HEK293 (cell line): ENCODE measurements around the gene QDPR.

Experiments used
- CTCF ChIA-PET: fragments of 350-600 bp; formaldehyde crosslinking; extraction: SDS; loops from one replicate; lab custom pipeline; 2021; ENCODE audit warnings: antibody characterized with exemption; lab: Yijun Ruan, JAX
- POLR2A ChIA-PET: fragments of 300-600 bp; formaldehyde crosslinking; extraction: SDS; loops from one replicate; lab custom pipeline; 2020; ENCODE audit warnings: antibody characterized with exemption, inconsistent platforms; lab: Yijun Ruan, JAX
- H3K27ac ChIP-seq: fragments of 200-500 bp; sonication (Bioruptor generic); 2 replicates; pipeline ENCODE4 v1.5.1; 2014; ENCODE audit warnings: low read depth, low read length, control low read depth, inconsistent platforms; ENCODE audit errors: extremely low read depth
- H3K36me3 ChIP-seq, 2 experiments: fragments of 200-500 bp in 1 of 2; sonication (Bioruptor generic) in 1 of 2; 1 replicate in 1 of 2; 2 replicates in 1 of 2; pipeline ENCODE4 v1.5.1; 2014 to 2017; ENCODE audit warnings: inconsistent platforms in 2 of 2, low read length in 2 of 2; ENCODE audit not compliant: control insufficient read depth in 2 of 2, insufficient read depth in 1 of 2
- H3K4me1 ChIP-seq: fragments of 200-500 bp; sonication (Bioruptor generic); 2 replicates; pipeline ENCODE4 v1.5.1; 2014; ENCODE audit warnings: mild to moderate bottlenecking, low read length, inconsistent platforms; ENCODE audit not compliant: control insufficient read depth, insufficient read depth
- H3K4me3 ChIP-seq: 2 replicates; pipeline ENCODE4 v1.5.1; 2011; ENCODE audit warnings: low read depth, mild to moderate bottlenecking, control low read depth, low read length, moderate library complexity
- H3K9me3 ChIP-seq: fragments of 200-500 bp; sonication (Bioruptor generic); 2 replicates; pipeline ENCODE4 v1.5.1; 2014; ENCODE audit warnings: low read depth, low read length, inconsistent platforms; ENCODE audit not compliant: control insufficient read depth, insufficient read depth
- INSM2 ChIP-seq: fragments of 450-650 bp; formaldehyde crosslinking; IDR thresholded peaks from 2 replicates; pipeline ENCODE4 v1.5.1; 2016; ENCODE audit warnings: missing biosample characterization, missing genetic modification characterization
- OVOL3 ChIP-seq: fragments of 450-650 bp; formaldehyde crosslinking; IDR thresholded peaks from 2 replicates; pipeline ENCODE4 v1.5.1; 2016; ENCODE audit warnings: missing biosample characterization, missing genetic modification characterization
- SP7 ChIP-seq: fragments of 450-650 bp; formaldehyde crosslinking; IDR thresholded peaks from 2 replicates; pipeline ENCODE4 v1.5.1; 2016; ENCODE audit warnings: missing biosample characterization, missing genetic modification characterization
- YY2 ChIP-seq: fragments of 450-650 bp; formaldehyde crosslinking; IDR thresholded peaks from 2 replicates; pipeline ENCODE4 v1.5.1; 2016; ENCODE audit warnings: missing biosample characterization, missing genetic modification characterization
- ZBTB20 ChIP-seq: fragments of 450-650 bp; formaldehyde crosslinking; IDR thresholded peaks from 2 replicates; pipeline ENCODE4 v1.5.1; 2016; ENCODE audit warnings: missing biosample characterization, missing genetic modification characterization
- ZNF133 ChIP-seq: fragments of 450-650 bp; formaldehyde crosslinking; IDR thresholded peaks from 2 replicates; pipeline ENCODE4 v1.5.1; 2016; ENCODE audit warnings: missing biosample characterization, missing genetic modification characterization
- ZNF175 ChIP-seq: fragments of 450-650 bp; formaldehyde crosslinking; IDR thresholded peaks from 2 replicates; pipeline ENCODE4 v1.5.1; 2016; ENCODE audit warnings: missing biosample characterization, missing genetic modification characterization
- ZNF202 ChIP-seq: fragments of 450-650 bp; formaldehyde crosslinking; IDR thresholded peaks from 2 replicates; pipeline ENCODE4 v1.5.1; 2016; ENCODE audit warnings: missing biosample characterization, missing genetic modification characterization, borderline replicate concordance
- ZNF214 ChIP-seq: fragments of 450-650 bp; formaldehyde crosslinking; IDR thresholded peaks from 2 replicates; pipeline ENCODE4 v1.5.1; 2017; ENCODE audit warnings: missing biosample characterization, mild to moderate bottlenecking, missing genetic modification characterization, borderline replicate concordance
- ZNF221 ChIP-seq: fragments of 450-650 bp; formaldehyde crosslinking; IDR thresholded peaks from 2 replicates; pipeline ENCODE4 v1.5.1; 2017; ENCODE audit warnings: missing biosample characterization, missing genetic modification characterization, borderline replicate concordance
- ZNF248 ChIP-seq: fragments of 450-650 bp; formaldehyde crosslinking; IDR thresholded peaks from 2 replicates; pipeline ENCODE4 v1.5.1; 2017; ENCODE audit warnings: missing biosample characterization, missing genetic modification characterization
- ZNF391 ChIP-seq: fragments of 450-650 bp; formaldehyde crosslinking; IDR thresholded peaks from 2 replicates; pipeline ENCODE4 v1.5.1; 2016; ENCODE audit warnings: low read depth, missing biosample characterization, missing genetic modification characterization, borderline replicate concordance
- ZNF416 ChIP-seq: fragments of 450-650 bp; formaldehyde crosslinking; IDR thresholded peaks from 2 replicates; pipeline ENCODE4 v1.5.1; 2016; ENCODE audit warnings: missing biosample characterization, missing genetic modification characterization
- ZNF530 ChIP-seq: fragments of 450-650 bp; formaldehyde crosslinking; IDR thresholded peaks from 2 replicates; pipeline ENCODE4 v1.5.1; 2016; ENCODE audit warnings: low read depth, missing biosample characterization, missing genetic modification characterization
- ZNF629 ChIP-seq: fragments of 450-650 bp; formaldehyde crosslinking; IDR thresholded peaks from 2 replicates; pipeline ENCODE4 v1.5.1; 2017; ENCODE audit warnings: missing biosample characterization, missing genetic modification characterization
- TF ChIP-seq, protein P1 (sequence below): fragments of 450-650 bp; formaldehyde crosslinking; IDR thresholded peaks from 2 replicates; pipeline ENCODE4 v1.5.1; 2016; ENCODE audit warnings: missing biosample characterization, missing genetic modification characterization
- TF ChIP-seq, protein P2 (sequence below): fragments of 450-650 bp; formaldehyde crosslinking; IDR thresholded peaks from 2 replicates; pipeline ENCODE4 v1.5.1; 2016; ENCODE audit warnings: missing biosample characterization, missing genetic modification characterization
- TF ChIP-seq, protein P3 (sequence below): fragments of 450-650 bp; formaldehyde crosslinking; IDR thresholded peaks from 2 replicates; pipeline ENCODE4 v1.5.1; 2016; ENCODE audit warnings: missing biosample characterization, missing genetic modification characterization
- TF ChIP-seq, protein P4 (sequence below): fragments of 450-650 bp; formaldehyde crosslinking; conservative IDR thresholded peaks from 2 replicates; pipeline ENCODE4 v1.5.1; 2016; ENCODE audit warnings: low read depth, missing biosample characterization, missing genetic modification characterization

QDPR gene

DNA sequence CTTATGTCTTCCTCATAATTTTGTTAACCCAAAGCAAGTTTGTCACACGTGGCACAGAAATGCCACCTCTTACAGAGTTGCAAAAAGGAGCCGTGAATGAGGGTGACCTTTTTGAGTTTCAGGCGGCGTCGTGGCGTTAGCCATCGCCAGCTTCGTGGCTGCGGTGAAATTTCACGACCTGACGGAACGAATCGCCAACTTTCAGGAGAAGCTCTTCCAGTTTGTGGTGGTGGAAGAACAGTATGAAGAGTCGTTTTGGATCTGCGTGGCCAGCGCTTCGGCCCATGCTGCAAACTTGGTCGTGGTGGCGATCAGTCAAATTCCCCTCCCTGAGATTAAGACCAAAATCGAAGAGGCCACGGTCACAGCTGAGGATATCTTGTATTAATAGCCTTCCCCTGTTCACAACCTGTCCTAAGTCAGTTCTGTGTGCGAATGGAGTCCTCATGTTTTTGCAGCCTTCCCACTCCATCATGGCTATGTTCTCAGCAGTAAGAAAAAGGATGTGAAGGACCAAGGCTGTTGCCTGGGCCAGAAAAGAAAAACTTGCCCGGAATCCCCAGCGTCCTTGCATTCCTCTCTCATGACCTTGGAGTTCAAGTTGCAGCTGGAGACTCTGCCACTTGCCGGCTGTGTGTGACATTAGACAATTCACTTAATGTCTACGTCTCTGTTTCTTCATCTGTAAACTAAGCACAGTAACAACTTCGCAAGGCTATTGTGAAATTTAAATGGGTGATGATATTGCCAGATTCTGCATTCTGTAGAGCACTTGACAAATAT, 15.0 kb upstream of the QDPR start:
- Histone ChIP-seq H3K4me1 (no peaks in the 10 kb centered on the region), H3K27ac (no peak overlapping the region), H3K36me3 (no peaks in the 10 kb centered on the region), H3K4me3 (no peak overlapping the region), H3K9me3 (no peaks in the 10 kb centered on the region)
- TF ChIP-seq, protein P1, sequence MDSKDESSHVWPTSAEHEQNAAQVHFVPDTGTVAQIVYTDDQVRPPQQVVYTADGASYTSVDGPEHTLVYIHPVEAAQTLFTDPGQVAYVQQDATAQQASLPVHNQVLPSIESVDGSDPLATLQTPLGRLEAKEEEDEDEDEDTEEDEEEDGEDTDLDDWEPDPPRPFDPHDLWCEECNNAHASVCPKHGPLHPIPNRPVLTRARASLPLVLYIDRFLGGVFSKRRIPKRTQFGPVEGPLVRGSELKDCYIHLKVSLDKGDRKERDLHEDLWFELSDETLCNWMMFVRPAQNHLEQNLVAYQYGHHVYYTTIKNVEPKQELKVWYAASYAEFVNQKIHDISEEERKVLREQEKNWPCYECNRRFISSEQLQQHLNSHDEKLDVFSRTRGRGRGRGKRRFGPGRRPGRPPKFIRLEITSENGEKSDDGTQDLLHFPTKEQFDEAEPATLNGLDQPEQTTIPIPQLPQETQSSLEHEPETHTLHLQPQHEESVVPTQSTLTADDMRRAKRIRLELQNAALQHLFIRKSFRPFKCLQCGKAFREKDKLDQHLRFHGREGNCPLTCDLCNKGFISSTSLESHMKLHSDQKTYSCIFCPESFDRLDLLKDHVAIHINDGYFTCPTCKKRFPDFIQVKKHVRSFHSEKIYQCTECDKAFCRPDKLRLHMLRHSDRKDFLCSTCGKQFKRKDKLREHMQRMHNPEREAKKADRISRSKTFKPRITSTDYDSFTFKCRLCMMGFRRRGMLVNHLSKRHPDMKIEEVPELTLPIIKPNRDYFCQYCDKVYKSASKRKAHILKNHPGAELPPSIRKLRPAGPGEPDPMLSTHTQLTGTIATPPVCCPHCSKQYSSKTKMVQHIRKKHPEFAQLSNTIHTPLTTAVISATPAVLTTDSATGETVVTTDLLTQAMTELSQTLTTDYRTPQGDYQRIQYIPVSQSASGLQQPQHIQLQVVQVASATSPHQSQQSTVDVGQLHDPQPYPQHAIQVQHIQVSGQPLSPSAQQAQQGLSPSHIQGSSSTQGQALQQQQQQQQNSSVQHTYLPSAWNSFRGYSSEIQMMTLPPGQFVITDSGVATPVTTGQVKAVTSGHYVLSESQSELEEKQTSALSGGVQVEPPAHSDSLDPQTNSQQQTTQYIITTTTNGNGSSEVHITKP, result no peak
- TF ChIP-seq ZNF221 (tag by site-specific recombination) (no peak), ZNF214 (no peak), ZNF175 (tag by site-specific recombination) (no peak), ZNF248 (tag by site-specific recombination) (no peak), ZNF530 (tag by site-specific recombination) (no peak), OVOL3 (tag by site-specific recombination) (no peak), INSM2 (tag by site-specific recombination) (no peak), ZNF391 (tag by site-specific recombination) (no peak), ZNF629 (tag by site-specific recombination) (no peak), SP7 (tag by site-specific recombination) (no peak)
- ChIA-PET CTCF (no interaction called here), POLR2A (no interaction called here)

- ChIA-PET POLR2A (no interaction called here), CTCF (no interaction called here)
- Histone ChIP-seq H3K27ac (no peak overlapping the region), H3K9me3 (no peaks in the 10 kb centered on the region), H3K4me3 (no peak overlapping the region), H3K36me3 (no peaks in the 10 kb centered on the region), H3K4me1 (no peaks in the 10 kb centered on the region)
- TF ChIP-seq, protein P2, sequence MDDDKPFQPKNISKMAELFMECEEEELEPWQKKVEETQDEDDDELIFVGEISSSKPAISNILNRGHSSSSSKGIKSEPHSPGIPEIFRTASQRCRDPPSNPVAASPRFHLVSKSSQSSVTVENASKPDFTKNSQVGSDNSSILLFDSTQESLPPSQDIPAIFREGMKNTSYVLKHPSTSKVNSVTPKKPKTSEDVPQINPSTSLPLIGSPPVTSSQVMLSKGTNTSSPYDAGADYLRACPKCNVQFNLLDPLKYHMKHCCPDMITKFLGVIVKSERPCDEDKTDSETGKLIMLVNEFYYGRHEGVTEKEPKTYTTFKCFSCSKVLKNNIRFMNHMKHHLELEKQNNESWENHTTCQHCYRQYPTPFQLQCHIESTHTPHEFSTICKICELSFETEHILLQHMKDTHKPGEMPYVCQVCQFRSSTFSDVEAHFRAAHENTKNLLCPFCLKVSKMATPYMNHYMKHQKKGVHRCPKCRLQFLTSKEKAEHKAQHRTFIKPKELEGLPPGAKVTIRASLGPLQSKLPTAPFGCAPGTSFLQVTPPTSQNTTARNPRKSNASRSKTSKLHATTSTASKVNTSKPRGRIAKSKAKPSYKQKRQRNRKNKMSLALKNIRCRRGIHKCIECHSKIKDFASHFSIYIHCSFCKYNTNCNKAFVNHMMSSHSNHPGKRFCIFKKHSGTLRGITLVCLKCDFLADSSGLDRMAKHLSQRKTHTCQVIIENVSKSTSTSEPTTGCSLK (tag by site-specific recombination), result no peak
- TF ChIP-seq ZBTB20 (no peak), ZNF133 (tag by site-specific recombination) (no peak), ZNF202 (tag by site-specific recombination) (no peak), YY2 (tag by site-specific recombination) (no peak), ZNF416 (tag by site-specific recombination) (no peak)
- TF ChIP-seq, protein P3, sequence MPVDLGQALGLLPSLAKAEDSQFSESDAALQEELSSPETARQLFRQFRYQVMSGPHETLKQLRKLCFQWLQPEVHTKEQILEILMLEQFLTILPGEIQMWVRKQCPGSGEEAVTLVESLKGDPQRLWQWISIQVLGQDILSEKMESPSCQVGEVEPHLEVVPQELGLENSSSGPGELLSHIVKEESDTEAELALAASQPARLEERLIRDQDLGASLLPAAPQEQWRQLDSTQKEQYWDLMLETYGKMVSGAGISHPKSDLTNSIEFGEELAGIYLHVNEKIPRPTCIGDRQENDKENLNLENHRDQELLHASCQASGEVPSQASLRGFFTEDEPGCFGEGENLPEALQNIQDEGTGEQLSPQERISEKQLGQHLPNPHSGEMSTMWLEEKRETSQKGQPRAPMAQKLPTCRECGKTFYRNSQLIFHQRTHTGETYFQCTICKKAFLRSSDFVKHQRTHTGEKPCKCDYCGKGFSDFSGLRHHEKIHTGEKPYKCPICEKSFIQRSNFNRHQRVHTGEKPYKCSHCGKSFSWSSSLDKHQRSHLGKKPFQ (tag by site-specific recombination), result no peak
- TF ChIP-seq, protein P4, sequence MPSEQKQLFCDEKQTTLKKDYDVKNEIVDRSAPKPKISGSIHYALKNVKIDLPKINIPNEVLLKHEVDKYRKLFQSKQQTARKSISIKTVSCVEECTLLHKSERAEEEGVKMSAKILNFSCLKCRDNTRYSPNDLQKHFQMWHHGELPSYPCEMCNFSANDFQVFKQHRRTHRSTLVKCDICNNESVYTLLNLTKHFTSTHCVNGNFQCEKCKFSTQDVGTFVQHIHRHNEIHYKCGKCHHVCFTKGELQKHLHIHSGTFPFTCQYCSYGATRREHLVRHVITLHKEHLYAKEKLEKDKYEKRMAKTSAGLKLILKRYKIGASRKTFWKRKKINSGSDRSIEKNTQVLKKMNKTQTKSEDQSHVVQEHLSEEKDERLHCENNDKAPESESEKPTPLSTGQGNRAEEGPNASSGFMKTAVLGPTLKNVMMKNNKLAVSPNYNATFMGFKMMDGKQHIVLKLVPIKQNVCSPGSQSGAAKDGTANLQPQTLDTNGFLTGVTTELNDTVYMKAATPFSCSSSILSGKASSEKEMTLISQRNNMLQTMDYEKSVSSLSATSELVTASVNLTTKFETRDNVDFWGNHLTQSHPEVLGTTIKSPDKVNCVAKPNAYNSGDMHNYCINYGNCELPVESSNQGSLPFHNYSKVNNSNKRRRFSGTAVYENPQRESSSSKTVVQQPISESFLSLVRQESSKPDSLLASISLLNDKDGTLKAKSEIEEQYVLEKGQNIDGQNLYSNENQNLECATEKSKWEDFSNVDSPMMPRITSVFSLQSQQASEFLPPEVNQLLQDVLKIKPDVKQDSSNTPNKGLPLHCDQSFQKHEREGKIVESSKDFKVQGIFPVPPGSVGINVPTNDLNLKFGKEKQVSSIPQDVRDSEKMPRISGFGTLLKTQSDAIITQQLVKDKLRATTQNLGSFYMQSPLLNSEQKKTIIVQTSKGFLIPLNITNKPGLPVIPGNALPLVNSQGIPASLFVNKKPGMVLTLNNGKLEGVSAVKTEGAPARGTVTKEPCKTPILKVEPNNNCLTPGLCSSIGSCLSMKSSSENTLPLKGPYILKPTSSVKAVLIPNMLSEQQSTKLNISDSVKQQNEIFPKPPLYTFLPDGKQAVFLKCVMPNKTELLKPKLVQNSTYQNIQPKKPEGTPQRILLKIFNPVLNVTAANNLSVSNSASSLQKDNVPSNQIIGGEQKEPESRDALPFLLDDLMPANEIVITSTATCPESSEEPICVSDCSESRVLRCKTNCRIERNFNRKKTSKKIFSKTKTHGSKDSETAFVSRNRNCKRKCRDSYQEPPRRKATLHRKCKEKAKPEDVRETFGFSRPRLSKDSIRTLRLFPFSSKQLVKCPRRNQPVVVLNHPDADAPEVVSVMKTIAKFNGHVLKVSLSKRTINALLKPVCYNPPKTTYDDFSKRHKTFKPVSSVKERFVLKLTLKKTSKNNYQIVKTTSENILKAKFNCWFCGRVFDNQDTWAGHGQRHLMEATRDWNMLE (tag by site-specific recombination), result no peak
These were observed 11.8 kb upstream of the QDPR start for GRCh38 chr4:17523662-17524061.
